ENCODE results near the gene ACIN1. TPM values are rescaled to one million over a fixed set of nuclear protein-coding genes. Genes with fewer than 3 reads are reported as not detected.

The ACIN1 gene
- total RNA-seq, 1 donor from 2014 or later, result 225 TPM

DNA sequence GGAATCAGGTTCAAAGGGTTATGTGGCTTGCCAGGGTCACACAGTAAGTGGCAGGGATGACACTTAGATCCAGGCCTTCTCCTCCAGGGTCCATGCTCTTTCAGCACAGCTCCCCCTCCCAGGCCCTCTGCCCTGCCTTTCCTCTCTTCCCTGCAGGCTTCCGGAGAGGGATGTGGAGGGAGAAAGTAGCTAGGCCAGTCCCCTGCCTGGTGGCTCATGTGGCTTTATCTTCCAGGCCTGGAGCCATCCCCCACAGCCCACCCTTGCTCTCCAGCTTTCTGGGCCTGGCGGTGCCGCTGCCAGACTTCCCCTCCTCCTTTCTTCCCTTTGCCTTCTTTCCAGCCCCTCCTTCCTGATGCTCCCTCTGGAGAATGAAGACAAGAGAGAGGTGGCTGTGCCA, 51.2 kb downstream of the ACIN1 start:
- intact Hi-C loops (cut with micrococcal nuclease), result no loop called here
- no peak for DNase-seq (ENCODE audit: low spot score)
- Mint-ChIP-seq H3K4me3 (no peak overlapping the region), H3K9me3 (no peaks in the 10 kb centered on the region), H3K4me1 (ENCODE audit: low read depth) (no peaks in the 10 kb centered on the region), H3K36me3 (ENCODE audit: low read depth) (no peaks in the 10 kb centered on the region), H3K27ac (no peak overlapping the region), H3K27me3 (ENCODE audit: insufficient read depth) (peaks cover 6% of the 10 kb centered on the region)

GRCh38 chr14:23043145-23043544, 51.8 kb downstream of the ACIN1 start:
- Mint-ChIP-seq H3K4me1 (ENCODE audit: low read depth) (no peaks in the 10 kb centered on the region), H3K4me3 (no peak overlapping the region), H3K27me3 (ENCODE audit: insufficient read depth) (peaks cover 6% of the 10 kb centered on the region), H3K9me3 (no peaks in the 10 kb centered on the region), H3K36me3 (ENCODE audit: low read depth) (no peaks in the 10 kb centered on the region), H3K27ac (no peak overlapping the region)
- intact Hi-C loops (cut with micrococcal nuclease), result no loop called here
- DNase-seq (ENCODE audit: low spot score), result no peak

DNA sequence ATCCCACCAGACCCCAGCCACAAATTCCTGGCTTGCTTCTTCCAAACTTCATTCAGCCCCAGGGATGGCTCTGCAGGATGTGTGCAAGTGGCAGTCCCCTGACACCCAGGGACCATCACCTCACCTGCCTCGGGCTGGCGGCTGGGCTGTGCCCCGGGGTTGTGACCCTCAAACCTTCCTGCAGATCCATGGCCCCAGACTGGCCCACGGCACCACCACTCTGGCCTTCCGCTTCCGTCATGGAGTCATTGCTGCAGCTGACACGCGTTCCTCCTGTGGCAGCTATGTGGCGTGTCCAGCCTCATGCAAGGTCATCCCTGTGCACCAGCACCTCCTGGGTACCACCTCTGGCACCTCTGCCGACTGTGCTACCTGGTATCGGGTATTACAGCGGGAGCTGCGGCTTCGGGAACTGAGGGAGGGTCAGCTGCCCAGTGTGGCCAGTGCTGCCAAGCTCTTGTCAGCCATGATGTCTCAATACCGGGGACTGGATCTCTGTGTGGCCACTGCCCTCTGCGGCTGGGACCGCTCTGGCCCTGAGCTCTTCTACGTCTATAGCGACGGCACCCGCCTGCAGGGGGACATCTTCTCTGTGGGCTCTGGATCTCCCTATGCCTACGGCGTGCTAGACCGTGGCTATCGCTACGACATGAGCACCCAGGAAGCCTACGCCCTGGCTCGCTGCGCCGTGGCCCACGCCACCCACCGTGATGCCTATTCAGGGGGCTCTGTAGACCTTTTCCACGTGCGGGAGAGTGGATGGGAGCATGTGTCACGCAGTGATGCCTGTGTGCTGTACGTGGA, 52.6 kb downstream of the ACIN1 start, which contains the start of gene PSMB11:
PSMB11 (plus strand) TSS at position 51 of the 804 bp plus-strand sequence; CDS start at position 65, 14 bp downstream.
- Mint-ChIP-seq H3K9me3 (no peaks in the 10 kb centered on the region), H3K36me3 (ENCODE audit: low read depth) (no peaks in the 10 kb centered on the region), H3K4me3 (no peak within 1 kb of the TSS), H3K27me3 (ENCODE audit: insufficient read depth) (peaks cover 3% of the 10 kb centered on the region), H3K4me1 (ENCODE audit: low read depth) (no peaks in the 10 kb centered on the region), H3K27ac (no peak within 1 kb of the TSS)
- intact Hi-C loops (cut with micrococcal nuclease), result no loop called here
- no peak for DNase-seq (ENCODE audit: low spot score)

DNA sequence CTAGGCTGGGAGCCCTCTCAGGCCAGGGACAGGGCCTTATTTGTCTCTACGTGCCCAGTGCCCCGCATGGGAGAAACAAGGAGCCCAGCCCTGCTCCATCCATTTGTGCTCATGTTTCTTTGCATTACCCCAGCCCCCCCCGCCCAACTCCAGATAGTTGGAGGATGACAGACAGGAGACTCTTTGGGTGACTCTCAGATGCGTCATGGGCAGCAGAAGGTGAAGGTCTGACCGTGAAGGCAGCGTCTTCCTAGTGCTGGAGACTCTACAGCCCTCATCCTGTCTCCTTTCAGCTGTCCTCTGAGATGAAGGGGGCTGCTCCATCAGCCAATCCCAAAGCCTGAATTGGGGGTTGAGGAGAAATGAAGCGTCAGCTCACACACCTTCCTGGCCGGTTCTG, 53.2 kb downstream of the ACIN1 start:
- Mint-ChIP-seq H3K4me1 (ENCODE audit: low read depth) (no peaks in the 10 kb centered on the region), H3K9me3 (no peaks in the 10 kb centered on the region), H3K27me3 (ENCODE audit: insufficient read depth) (peaks cover 2% of the 10 kb centered on the region), H3K27ac (no peak overlapping the region), H3K4me3 (no peak overlapping the region), H3K36me3 (ENCODE audit: low read depth) (no peaks in the 10 kb centered on the region)
- DNase-seq (ENCODE audit: low spot score), result no peak
- intact Hi-C loops (cut with micrococcal nuclease), result no loop called here

DNA sequence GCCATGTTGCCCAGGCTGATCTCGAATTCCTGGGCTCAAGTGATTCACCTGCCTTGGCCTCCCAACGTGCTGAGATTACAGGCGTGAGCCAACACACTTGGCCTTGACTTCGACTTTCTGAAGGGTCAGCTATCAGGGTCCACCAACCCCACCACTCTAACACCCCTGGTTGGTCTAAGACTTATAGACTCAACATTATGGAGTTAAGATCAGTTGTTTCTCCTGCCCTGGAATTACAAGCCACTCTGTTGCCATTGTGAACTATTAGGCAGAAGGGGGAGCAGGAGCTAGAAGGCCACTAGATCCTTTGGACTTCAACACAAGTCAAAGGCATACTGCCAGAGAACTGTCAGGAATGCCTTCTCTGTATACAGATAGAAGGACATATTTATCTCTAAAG, 54.8 kb downstream of the ACIN1 start:
- peaks cover 2% of the 10 kb centered on the region for H3K36me3 Mint-ChIP-seq (ENCODE audit: low read depth)
- peaks cover 2% of the 10 kb centered on the region for H3K9me3 Mint-ChIP-seq
- DNase-seq (ENCODE audit: low spot score), result no peak
- peaks cover 9% of the 10 kb centered on the region for H3K4me1 Mint-ChIP-seq (ENCODE audit: low read depth)
- H3K4me3 Mint-ChIP-seq, result no peak overlapping the region
- intact Hi-C loops (cut with micrococcal nuclease), result no loop called here
- H3K27ac Mint-ChIP-seq, result no peak overlapping the region
- H3K27me3 Mint-ChIP-seq (ENCODE audit: insufficient read depth), result peaks cover 2% of the 10 kb centered on the region

DNA sequence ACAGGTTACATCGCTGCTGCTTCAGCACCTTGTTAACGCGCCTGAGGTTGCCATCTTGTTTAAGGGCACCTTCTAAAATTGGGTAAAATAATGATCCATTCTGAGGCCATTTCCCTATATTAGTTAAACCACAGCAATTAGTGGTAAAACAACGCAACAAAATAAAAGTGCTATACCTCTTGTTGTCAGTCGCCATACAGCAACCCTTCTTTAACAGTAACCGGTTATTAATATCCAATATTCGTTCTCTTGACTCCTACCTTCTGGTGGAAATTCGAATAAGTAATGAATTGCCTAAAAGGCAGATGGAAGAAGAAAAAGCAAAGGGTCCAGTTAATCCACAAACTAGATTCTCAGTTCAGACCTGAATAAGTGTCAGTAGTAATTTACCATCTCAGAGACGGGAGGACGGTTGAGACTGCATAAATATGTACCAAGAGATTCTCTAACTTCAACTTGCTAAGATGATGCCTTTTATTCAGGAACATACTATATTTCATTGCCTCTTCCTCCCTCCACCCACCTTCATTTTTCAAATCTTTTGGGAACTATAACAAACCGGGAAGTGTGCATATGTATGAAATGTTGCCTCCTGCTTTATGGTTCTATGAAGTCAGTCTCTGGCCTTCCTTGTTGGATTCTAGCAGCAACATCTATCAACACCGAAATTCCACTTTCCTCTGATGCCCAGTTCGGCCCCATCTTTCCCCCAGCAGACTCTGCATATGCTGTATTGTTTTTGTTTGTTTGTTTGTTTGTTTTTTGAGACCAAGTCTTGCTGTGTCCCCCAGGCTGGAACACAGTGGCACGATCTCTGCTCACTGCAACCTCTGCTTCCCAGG, 59.4 kb downstream of the ACIN1 start:
- Mint-ChIP-seq H3K27me3 (ENCODE audit: insufficient read depth) (peaks cover 2% of the 10 kb centered on the region), H3K9me3 (peaks cover 2% of the 10 kb centered on the region), H3K4me3 (peak overlapping the region; percentile 98), H3K27ac (peak overlapping the region; percentile 98), H3K4me1 (ENCODE audit: low read depth) (peaks cover 28% of the 10 kb centered on the region), H3K36me3 (ENCODE audit: low read depth) (peaks cover 27% of the 10 kb centered on the region)
- DNase-seq (ENCODE audit: low spot score), result no peak
- intact Hi-C loops (cut with micrococcal nuclease), result loop anchor here (1.0 to 2.0 kb wide), 4 partner anchors 28 to 269 kb away; partner anchors contain the start of genes HAUS4 and OXA1L

- H3K9me3 Mint-ChIP-seq, result peaks cover 2% of the 10 kb centered on the region
- H3K36me3 Mint-ChIP-seq (ENCODE audit: low read depth), result peaks cover 27% of the 10 kb centered on the region
- H3K4me1 Mint-ChIP-seq (ENCODE audit: low read depth), result peaks cover 28% of the 10 kb centered on the region
Observed at GRCh38 chr14:23034498-23035302, 60.2 kb downstream of the ACIN1 start, which contains the start of gene PSMB5. Gene PSMB5 (minus strand): TSS chr14:23034900. CDS start chr14:23034881, 19 bp downstream.

DNA sequence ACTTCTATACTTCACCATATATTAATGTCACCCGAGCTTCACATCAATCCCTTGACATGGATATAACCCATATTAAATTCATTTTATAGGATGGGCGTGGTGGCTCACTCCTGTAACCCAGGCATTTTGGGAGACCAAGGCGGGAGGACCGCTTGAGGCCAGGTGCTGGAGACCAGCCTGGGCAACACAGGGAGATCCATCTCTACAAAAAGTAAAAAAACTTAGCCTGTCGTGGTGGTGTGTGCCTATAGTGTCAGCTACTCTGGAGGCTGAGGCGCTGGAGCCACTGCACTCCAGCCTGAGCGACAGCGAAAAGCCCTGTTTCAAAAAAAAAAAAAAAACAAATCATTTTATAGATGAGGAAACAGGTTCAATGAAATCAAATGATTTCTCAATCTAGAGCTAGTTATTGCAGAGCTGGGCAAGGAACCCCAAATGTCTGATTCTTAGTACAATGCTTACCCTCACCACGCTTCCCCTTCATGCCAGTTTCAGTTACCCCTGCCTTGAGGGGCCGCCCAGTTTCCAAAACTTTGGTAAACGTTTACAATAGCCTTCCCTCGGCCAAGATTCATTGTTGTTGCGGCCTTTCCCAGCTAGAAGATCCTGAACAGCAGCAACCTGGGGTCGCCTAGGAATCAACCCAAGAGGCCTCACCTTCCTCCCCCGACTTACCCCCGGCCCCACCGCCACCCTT, 61.0 kb downstream of the ACIN1 start:
- peaks cover 34% of the 10 kb centered on the region for H3K4me1 Mint-ChIP-seq (ENCODE audit: low read depth)
- H3K27me3 Mint-ChIP-seq (ENCODE audit: insufficient read depth), result no peaks in the 10 kb centered on the region
- peak overlapping the region; percentile 98 for H3K27ac Mint-ChIP-seq
- peaks cover 32% of the 10 kb centered on the region for H3K36me3 Mint-ChIP-seq (ENCODE audit: low read depth)
- peak overlapping the region; percentile 98 for H3K4me3 Mint-ChIP-seq
- intact Hi-C loops (cut with micrococcal nuclease), result loop anchor here (1.0 to 2.0 kb wide), 8 partner anchors 22 to 287 kb away; partner anchors contain the start of genes ACIN1, AJUBA, C14orf119 and OXA1L
- peaks cover 2% of the 10 kb centered on the region for H3K9me3 Mint-ChIP-seq
- no peak for DNase-seq (ENCODE audit: low spot score)

More at GRCh38 chr14:23034498-23035302, 60.2 kb downstream of the ACIN1 start, which contains the start of gene PSMB5:
- Mint-ChIP-seq H3K27ac (peak within 1 kb of the TSS; percentile 98), H3K27me3 (ENCODE audit: insufficient read depth) (peaks cover 2% of the 10 kb centered on the region), H3K4me3 (peak within 1 kb of the TSS; percentile 98)
- intact Hi-C loops (cut with micrococcal nuclease), result loop anchor here (1.0 to 2.0 kb wide), 11 partner anchors 22 to 287 kb away; partner anchors contain the start of genes ACIN1, AJUBA, C14orf119 and HAUS4
- DNase-seq (ENCODE audit: low spot score), result peak; percentile 85

- Mint-ChIP-seq H3K36me3 (ENCODE audit: low read depth) (peaks cover 36% of the 10 kb centered on the region), H3K9me3 (peaks cover 2% of the 10 kb centered on the region), H3K4me3 (peak overlapping the region; percentile 98), H3K27me3 (ENCODE audit: insufficient read depth) (no peaks in the 10 kb centered on the region), H3K27ac (peak overlapping the region; percentile 98), H3K4me1 (ENCODE audit: low read depth) (peaks cover 39% of the 10 kb centered on the region)
- intact Hi-C loops (cut with micrococcal nuclease), result no loop called here
- no peak for DNase-seq (ENCODE audit: low spot score)
Observed at GRCh38 chr14:23033251-23033727, 61.6 kb downstream of the ACIN1 start.

DNA sequence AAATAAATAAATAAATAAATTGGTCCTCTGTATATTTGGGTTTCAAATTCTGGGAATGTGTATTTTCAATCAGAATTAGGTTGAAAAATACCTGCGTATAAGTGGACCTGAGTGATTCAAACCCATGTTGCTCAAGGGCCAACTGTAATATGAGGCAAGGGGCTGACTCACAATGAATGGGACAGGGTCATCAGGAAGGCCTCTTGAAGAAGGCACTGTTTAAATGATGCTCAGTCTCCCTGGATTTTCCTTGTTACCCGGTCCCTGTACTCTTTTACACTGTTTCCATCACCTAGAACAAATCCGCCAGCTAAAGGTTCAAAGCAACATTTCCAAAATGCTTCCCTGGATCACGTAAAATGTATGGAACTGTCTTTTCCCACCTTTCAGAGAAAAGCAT, 64.0 kb downstream of the ACIN1 start:
- Mint-ChIP-seq H3K9me3 (peaks cover 2% of the 10 kb centered on the region), H3K27me3 (ENCODE audit: insufficient read depth) (no peaks in the 10 kb centered on the region), H3K27ac (no peak overlapping the region), H3K4me1 (ENCODE audit: low read depth) (peaks cover 49% of the 10 kb centered on the region), H3K36me3 (ENCODE audit: low read depth) (peaks cover 45% of the 10 kb centered on the region), H3K4me3 (no peak overlapping the region)
- DNase-seq (ENCODE audit: low spot score), result no peak
- intact Hi-C loops (cut with micrococcal nuclease), result no loop called here

GRCh38 chr14:23028799-23029198, 66.1 kb downstream of the ACIN1 start:
- Mint-ChIP-seq H3K27ac (peak overlapping the region; percentile 40), H3K4me1 (ENCODE audit: low read depth) (peaks cover 59% of the 10 kb centered on the region), H3K4me3 (peak overlapping the region; percentile 28)

More at GRCh38 chr14:23028799-23029198, 66.1 kb downstream of the ACIN1 start:
- Mint-ChIP-seq H3K9me3 (no peaks in the 10 kb centered on the region), H3K36me3 (ENCODE audit: low read depth) (peaks cover 55% of the 10 kb centered on the region), H3K27me3 (ENCODE audit: insufficient read depth) (no peaks in the 10 kb centered on the region)
- DNase-seq (ENCODE audit: low spot score), result no peak
- intact Hi-C loops (cut with micrococcal nuclease), result loop anchor here (1.0 kb wide), 1 partner anchor 21 kb away; no protein-coding TSS in a partner anchor

Measured in activated T-helper 1 cell treated with anti-CD3 and anti-CD28 coated beads, Interleukin-12 subunit alpha, Interleukin-12 subunit beta, Interleukin-2, Interleukin-4 antibody, amounts not matched to agents 30 ng/mL and 10 ng/mL and 1 ng/mL, durations not matched to agents 14 hours and 24 hours and 36 hours (primary cell).